HEK293 (cell line): Measurements from ENCODE around the gene NARF.

Experiments
- CTCF ChIA-PET: fragments of 350-600 bp; formaldehyde crosslinking; extraction: SDS; loops from one replicate; lab custom pipeline; 2021; ENCODE audit warnings: antibody characterized with exemption; lab: Yijun Ruan, JAX
- POLR2A ChIA-PET: fragments of 300-600 bp; formaldehyde crosslinking; extraction: SDS; loops from one replicate; lab custom pipeline; 2020; ENCODE audit warnings: antibody characterized with exemption, inconsistent platforms; lab: Yijun Ruan, JAX
- H3K27ac ChIP-seq: fragments of 200-500 bp; sonication (Bioruptor generic); 2 replicates; pipeline ENCODE4 v1.5.1; 2014; ENCODE audit warnings: low read depth, low read length, control low read depth, inconsistent platforms; ENCODE audit errors: extremely low read depth
- H3K36me3 ChIP-seq, 2 experiments: fragments of 200-500 bp in 1 of 2; sonication (Bioruptor generic) in 1 of 2; 1 replicate in 1 of 2; 2 replicates in 1 of 2; pipeline ENCODE4 v1.5.1; 2014 to 2017; ENCODE audit warnings: inconsistent platforms in 2 of 2, low read length in 2 of 2; ENCODE audit not compliant: control insufficient read depth in 2 of 2, insufficient read depth in 1 of 2
- H3K4me1 ChIP-seq: fragments of 200-500 bp; sonication (Bioruptor generic); 2 replicates; pipeline ENCODE4 v1.5.1; 2014; ENCODE audit warnings: mild to moderate bottlenecking, low read length, inconsistent platforms; ENCODE audit not compliant: control insufficient read depth, insufficient read depth
- H3K4me3 ChIP-seq: 2 replicates; pipeline ENCODE4 v1.5.1; 2011; ENCODE audit warnings: low read depth, mild to moderate bottlenecking, control low read depth, low read length, moderate library complexity
- H3K9me3 ChIP-seq: fragments of 200-500 bp; sonication (Bioruptor generic); 2 replicates; pipeline ENCODE4 v1.5.1; 2014; ENCODE audit warnings: low read depth, low read length, inconsistent platforms; ENCODE audit not compliant: control insufficient read depth, insufficient read depth
- GLI2 ChIP-seq: fragments of 450-650 bp; formaldehyde crosslinking; IDR thresholded peaks from 2 replicates; pipeline ENCODE4; 2017; ENCODE audit warnings: missing biosample characterization, missing genetic modification characterization, low read depth, borderline replicate concordance
- KLF7 ChIP-seq: fragments of 450-650 bp; formaldehyde crosslinking; IDR thresholded peaks from 2 replicates; pipeline ENCODE4 v1.5.1; 2016; ENCODE audit warnings: missing biosample characterization, missing genetic modification characterization, borderline replicate concordance
- PRDM1 ChIP-seq: fragments of 450-650 bp; formaldehyde crosslinking; IDR thresholded peaks from 2 replicates; pipeline ENCODE4; 2016; ENCODE audit warnings: missing biosample characterization, missing genetic modification characterization
- WT1 ChIP-seq: fragments of 450-650 bp; formaldehyde crosslinking; IDR thresholded peaks from 2 replicates; pipeline ENCODE4 v1.5.1; 2016; ENCODE audit warnings: missing biosample characterization, missing genetic modification characterization
- ZBTB17 ChIP-seq: fragments of 450-650 bp; formaldehyde crosslinking; IDR thresholded peaks from 2 replicates; pipeline ENCODE4 v1.5.1; 2016; ENCODE audit warnings: missing biosample characterization, missing genetic modification characterization
- ZIC2 ChIP-seq: fragments of 450-650 bp; formaldehyde crosslinking; IDR thresholded peaks from 2 replicates; pipeline ENCODE4 v1.5.1; 2016; ENCODE audit warnings: missing biosample characterization, missing genetic modification characterization
- ZNF10 ChIP-seq: fragments of 450-650 bp; formaldehyde crosslinking; IDR thresholded peaks from 2 replicates; pipeline ENCODE4 v1.5.1; 2017; ENCODE audit warnings: missing biosample characterization, missing genetic modification characterization
- ZNF121 ChIP-seq: fragments of 450-650 bp; formaldehyde crosslinking; IDR thresholded peaks from 2 replicates; pipeline ENCODE4 v1.5.1; 2016; ENCODE audit warnings: missing biosample characterization, missing genetic modification characterization
- ZNF18 ChIP-seq: fragments of 450-650 bp; formaldehyde crosslinking; IDR thresholded peaks from 2 replicates; pipeline ENCODE4 v1.5.1; 2016; ENCODE audit warnings: missing biosample characterization, missing genetic modification characterization
- ZNF223 ChIP-seq: fragments of 450-650 bp; formaldehyde crosslinking; IDR thresholded peaks from 2 replicates; pipeline ENCODE4 v1.5.1; 2016; ENCODE audit warnings: missing biosample characterization, missing genetic modification characterization
- ZNF362 ChIP-seq: fragments of 450-650 bp; formaldehyde crosslinking; IDR thresholded peaks from 2 replicates; pipeline ENCODE4 v1.5.1; 2016; ENCODE audit warnings: missing biosample characterization, missing genetic modification characterization
- ZNF549 ChIP-seq: fragments of 450-650 bp; IDR thresholded peaks from 2 replicates; pipeline ENCODE4 v1.5.1; 2018; ENCODE audit warnings: missing biosample characterization, missing genetic modification characterization, mild to moderate bottlenecking, inconsistent platforms, moderate library complexity
- ZNF600 ChIP-seq: fragments of 450-650 bp; formaldehyde crosslinking; IDR thresholded peaks from 2 replicates; pipeline ENCODE4 v1.5.1; 2016; ENCODE audit warnings: missing biosample characterization, missing genetic modification characterization
- ZNF629 ChIP-seq: fragments of 450-650 bp; formaldehyde crosslinking; IDR thresholded peaks from 2 replicates; pipeline ENCODE4 v1.5.1; 2017; ENCODE audit warnings: missing biosample characterization, missing genetic modification characterization
- ZNF677 ChIP-seq: fragments of 450-650 bp; IDR thresholded peaks from 2 replicates; pipeline ENCODE4 v1.5.0; 2018; ENCODE audit warnings: missing biosample characterization, mild to moderate bottlenecking, missing genetic modification characterization, moderate library complexity
- ZNF837 ChIP-seq: fragments of 450-650 bp; formaldehyde crosslinking; IDR thresholded peaks from 2 replicates; pipeline ENCODE4 v1.5.1; 2016; ENCODE audit warnings: missing biosample characterization, missing genetic modification characterization
- ZNF843 ChIP-seq: fragments of 450-650 bp; formaldehyde crosslinking; IDR thresholded peaks from 2 replicates; pipeline ENCODE4 v1.5.1; 2016; ENCODE audit warnings: missing biosample characterization, missing genetic modification characterization
- ZSCAN23 ChIP-seq: fragments of 450-650 bp; formaldehyde crosslinking; IDR thresholded peaks from 2 replicates; pipeline ENCODE4 v1.5.1; 2016; ENCODE audit warnings: missing biosample characterization, missing genetic modification characterization
- ZSCAN4 ChIP-seq: fragments of 450-650 bp; formaldehyde crosslinking; IDR thresholded peaks from 2 replicates; pipeline ENCODE4 v1.5.1; 2017; ENCODE audit warnings: missing biosample characterization, missing genetic modification characterization

The NARF gene

GRCh38 chr17:82491533-82491932 lies 33.0 kb downstream of the NARF start:
- TF ChIP-seq ZNF549, result no peak
- TF ChIP-seq WT1 (tag by site-specific recombination), result no peak
- TF ChIP-seq ZNF10 (tag by site-specific recombination), result no peak
- no peak for TF ChIP-seq PRDM1 (tag by site-specific recombination)
- TF ChIP-seq ZNF837 (tag by site-specific recombination), result no peak
- TF ChIP-seq ZIC2 (tag by site-specific recombination), result no peak
- TF ChIP-seq ZNF629 (tag by site-specific recombination), result no peak
- TF ChIP-seq GLI2 (tag by site-specific recombination), result no peak
- TF ChIP-seq ZSCAN23, result no peak
- no peak for TF ChIP-seq ZNF677 (tag by site-specific recombination)
- TF ChIP-seq ZNF843 (tag by site-specific recombination), result no peak
- no peak for TF ChIP-seq ZBTB17
- TF ChIP-seq ZNF600 (tag by site-specific recombination), result no peak
- no peak for TF ChIP-seq ZNF121
- H3K4me3 ChIP-seq, result no peak overlapping the region
- no peaks in the 10 kb centered on the region for H3K9me3 ChIP-seq
- ChIA-PET POLR2A (interaction anchor here (0.7 kb wide), 1 partner anchor 12 kb away, joined by 4 read pairs; no protein-coding TSS in a partner anchor), CTCF (interaction anchor here (0.5 to 1.2 kb wide), 4 partner anchors 58 to 240 kb away, joined by 3 to 5 read pairs (median 4); no protein-coding TSS in a partner anchor)
- 0 out of 2 replicates have a peak, but pooled peaks cover 2% of the 10 kb centered on the region for H3K4me1 ChIP-seq
- no peak overlapping the region for H3K27ac ChIP-seq
- peaks cover 14 to 30% of the 10 kb centered on the region in 2 experiments for H3K36me3 ChIP-seq

GRCh38 chr17:82492643-82493225 lies 34.2 kb downstream of the NARF start:
- H3K4me3 ChIP-seq, result no peak overlapping the region
- no peak for TF ChIP-seq ZSCAN4 (tag by site-specific recombination)
- no peak for TF ChIP-seq ZNF362 (tag by site-specific recombination)
- no peak for TF ChIP-seq KLF7 (tag by site-specific recombination)
- no peak for TF ChIP-seq ZNF18 (tag by site-specific recombination)
- no peak for TF ChIP-seq ZNF223
- CTCF ChIA-PET, result interaction anchor here (0.6 to 1.2 kb wide), 4 partner anchors 30 to 142 kb away, joined by 3 to 5 read pairs (median 4); no protein-coding TSS in a partner anchor
- H3K27ac ChIP-seq, result no peak overlapping the region
- H3K4me1 ChIP-seq, result peaks cover 2% of the 10 kb centered on the region; the same call in 1 of the 2 replicates
- POLR2A ChIA-PET, result interaction anchor here (0.8 kb wide), 1 partner anchor 43 kb away, joined by 3 read pairs; no protein-coding TSS in a partner anchor
- H3K9me3 ChIP-seq, result no peaks in the 10 kb centered on the region
- peaks cover 7 to 18% of the 10 kb centered on the region in 2 experiments for H3K36me3 ChIP-seq
